C4-2B (cell line): ENCODE data around the gene TAF3.

Source experiments
- CTCF ChIP-seq: fragments of 450-650 bp; conservative IDR thresholded peaks from 2 replicates; pipeline ENCODE4 v1.5.1; 2017; ENCODE audit warnings: mild to moderate bottlenecking
- ZFX ChIP-seq: fragments of 450-650 bp; IDR thresholded peaks from 2 replicates; pipeline ENCODE4 v1.6.1; 2017

- TF ChIP-seq CTCF (no peak), ZFX (no peak)
Measured at GRCh38 chr10:8034466-8035005, 216.2 kb downstream of the TAF3 start.
